H9 (cell line): ENCODE measurements around the gene RRP1B. TPM values are rescaled to one million over a fixed set of nuclear protein-coding genes. Genes with fewer than 3 reads are reported as not detected.

Experiments
- DNase-seq: peaks from one replicate; pipeline ENCODE4 v3.0.0-alpha.2; 2017
- H2AFZ ChIP-seq: one replicate; pipeline ENCODE4 v1.6.1; 2013; ENCODE audit warnings: mild to moderate bottlenecking, low read length, control low read depth, moderate library complexity
- H2AK5ac ChIP-seq: 2 replicates; pipeline ENCODE4 v1.6.1; 2013; ENCODE audit warnings: low read length, control low read depth, mixed read lengths; ENCODE audit not compliant: insufficient read length
- H2BK120ac ChIP-seq: one replicate; pipeline ENCODE4 v1.6.1; 2013; ENCODE audit warnings: low read depth, mild to moderate bottlenecking, low read length, control low read depth, inconsistent platforms; ENCODE audit not compliant: poor library complexity, severe bottlenecking
- H2BK12ac ChIP-seq: 2 replicates; pipeline ENCODE4 v1.6.1; 2013; ENCODE audit warnings: low read length, control low read depth, mixed read lengths, low read depth; ENCODE audit not compliant: insufficient read length
- H2BK15ac ChIP-seq: 2 replicates; pipeline ENCODE4 v1.6.1; 2013; ENCODE audit warnings: low read depth, low read length, control low read depth
- H2BK20ac ChIP-seq: one replicate; pipeline ENCODE4 v1.6.1; 2013; ENCODE audit warnings: low read depth, mild to moderate bottlenecking, low read length, control low read depth, inconsistent platforms; ENCODE audit not compliant: poor library complexity, severe bottlenecking
- H2BK5ac ChIP-seq: 2 replicates; pipeline ENCODE4 v1.6.1; 2013; ENCODE audit warnings: low read length, control low read depth, mixed read lengths; ENCODE audit not compliant: insufficient read length
- H3K14ac ChIP-seq: 2 replicates; pipeline ENCODE4 v1.6.1; 2013; ENCODE audit warnings: low read length, control low read depth; ENCODE audit not compliant: insufficient read depth
- H3K18ac ChIP-seq: 2 replicates; pipeline ENCODE4 v1.6.1; 2013; ENCODE audit warnings: low read depth, mild to moderate bottlenecking, mixed read lengths, low read length, control low read depth; ENCODE audit not compliant: insufficient read length
- H3K23ac ChIP-seq: 2 replicates; pipeline ENCODE4 v1.6.1; 2013; ENCODE audit warnings: low read length, control low read depth, mixed read lengths, low read depth; ENCODE audit not compliant: insufficient read length
- H3K23me2 ChIP-seq: 2 replicates; pipeline ENCODE4 v1.6.1; 2013; ENCODE audit warnings: low read depth, mild to moderate bottlenecking, mixed read lengths, low read length, control low read depth; ENCODE audit not compliant: insufficient read length, poor library complexity, severe bottlenecking
- H3K27ac ChIP-seq: 2 replicates; pipeline ENCODE4 v1.5.1; 2013; ENCODE audit warnings: low read length, control low read depth, mixed read lengths, low read depth; ENCODE audit not compliant: insufficient read length
- H3K27me3 ChIP-seq: 2 replicates; pipeline ENCODE4 v1.6.1; 2013; ENCODE audit warnings: low read length, control low read depth, inconsistent platforms; ENCODE audit not compliant: insufficient read depth
- H3K4ac ChIP-seq: 2 replicates; pipeline ENCODE4 v1.6.1; 2013; ENCODE audit warnings: low read depth, mild to moderate bottlenecking, control low read depth, inconsistent platforms, low read length, moderate library complexity
- H3K4me1 ChIP-seq: 2 replicates; pipeline ENCODE4 v1.6.1; 2013; ENCODE audit warnings: low read length, control low read depth, inconsistent platforms; ENCODE audit not compliant: insufficient read depth
- H3K4me2 ChIP-seq: 2 replicates; pipeline ENCODE4 v1.6.1; 2013; ENCODE audit warnings: low read length, control low read depth, mixed read lengths; ENCODE audit not compliant: insufficient read length, insufficient read depth
- H3K56ac ChIP-seq: 2 replicates; pipeline ENCODE4 v1.6.1; 2013; ENCODE audit warnings: low read depth, mild to moderate bottlenecking, mixed read lengths, low read length, control low read depth; ENCODE audit not compliant: insufficient read length
- H3K79me1 ChIP-seq: 2 replicates; pipeline ENCODE4 v1.6.1; 2013; ENCODE audit warnings: low read depth, mild to moderate bottlenecking, moderate library complexity, low read length, control low read depth, inconsistent platforms; ENCODE audit not compliant: insufficient read depth, poor library complexity, severe bottlenecking
- H3K79me2 ChIP-seq: 2 replicates; pipeline ENCODE4 v1.6.1; 2013; ENCODE audit warnings: low read length, control low read depth, inconsistent platforms; ENCODE audit not compliant: insufficient read depth
- H3K9ac ChIP-seq: 2 replicates; pipeline ENCODE4 v1.6.1; 2013; ENCODE audit warnings: low read length, control low read depth, mixed read lengths; ENCODE audit not compliant: insufficient read length; ENCODE audit errors: extremely low read depth
- H3K9me3 ChIP-seq: one replicate; pipeline ENCODE4 v1.6.1; 2013; ENCODE audit warnings: low read depth, low read length, inconsistent platforms; ENCODE audit not compliant: control insufficient read depth
- H3T11ph ChIP-seq: one replicate; pipeline ENCODE4 v1.6.1; 2013; ENCODE audit warnings: mild to moderate bottlenecking, low read length, control low read depth, inconsistent platforms
- H4K20me1 ChIP-seq: one replicate; pipeline ENCODE4 v1.6.1; 2013; ENCODE audit not compliant: control insufficient read depth, insufficient read length, insufficient read depth
- H4K5ac ChIP-seq: 2 replicates; pipeline ENCODE4 v1.6.1; 2013; ENCODE audit warnings: low read depth, mild to moderate bottlenecking, mixed read lengths, low read length, control low read depth; ENCODE audit not compliant: insufficient read length
- H4K8ac ChIP-seq: replicated peaks from 2 replicates; pipeline ENCODE4 v1.6.1; 2013; ENCODE audit warnings: low read length, control low read depth, mixed read lengths, low read depth; ENCODE audit not compliant: insufficient read length
- H4K91ac ChIP-seq: 2 replicates; pipeline ENCODE4 v1.6.1; 2013; ENCODE audit warnings: low read depth, mild to moderate bottlenecking, moderate library complexity, mixed read lengths, low read length, control low read depth; ENCODE audit not compliant: insufficient read length
- H3K27ac Mint-ChIP-seq, 3 experiments: 2 replicates in 2 of 3; 3 replicates in 1 of 3; pipeline ENCODE4 v1.8.0; 2020 to 2021; ENCODE audit warnings: mixed read lengths in 3 of 3, mild to moderate bottlenecking in 1 of 3, moderate library complexity in 1 of 3
- H3K27me3 Mint-ChIP-seq: 2 replicates; pipeline ENCODE4 v1.8.0; 2021; ENCODE audit warnings: low read depth, mild to moderate bottlenecking, moderate library complexity, mixed read lengths
- H3K36me3 Mint-ChIP-seq, 3 experiments: 2 replicates in 2 of 3; 3 replicates in 1 of 3; pipeline ENCODE4 v1.8.0; 2020 to 2021; ENCODE audit warnings: low read depth in 3 of 3, mixed read lengths in 3 of 3; ENCODE audit not compliant: insufficient read depth in 1 of 3
- H3K4me1 Mint-ChIP-seq, 2 experiments: 2 replicates each; pipeline ENCODE4 v1.8.0; 2020; ENCODE audit warnings: mixed read lengths in 2 of 2
- H3K4me3 Mint-ChIP-seq, 2 experiments: 2 replicates in 1 of 2; 3 replicates in 1 of 2; pipeline ENCODE4 v1.8.0; 2020 to 2021; ENCODE audit warnings: mild to moderate bottlenecking in 2 of 2, mixed read lengths in 2 of 2, moderate library complexity in 1 of 2
- H3K9me3 Mint-ChIP-seq, 2 experiments: 2 replicates in 1 of 2; 3 replicates in 1 of 2; pipeline ENCODE4 v1.8.0; 2020; ENCODE audit warnings: mild to moderate bottlenecking in 2 of 2, mixed read lengths in 2 of 2, moderate library complexity in 1 of 2
- CTCF ChIP-seq: fragments of 200-600 bp; sonication (generic); conservative IDR thresholded peaks from 3 replicates; pipeline ENCODE4 v1.8.0; 2021; ENCODE audit warnings: antibody characterized with exemption, mild to moderate bottlenecking
- WGBS: extraction: QIAGEN DNeasy Blood & Tissue Kit; methylation state at CpG from one replicate; pipeline ENCODE4 v1.1.7; 2013; ENCODE audit warnings: missing lambda C conversion rate, low lambda C conversion rate, mixed read lengths; ENCODE audit not compliant: insufficient read length; ENCODE audit errors: extremely low coverage; 5-methylcytosine and 5-hydroxymethylcytosine counted together
- total RNA-seq: library from RNA; stranded (reverse); gene quantifications from 2 replicates; pipeline ENCODE4 v1.2.1, GENCODE V29; 2021

Gene RRP1B
- total RNA-seq, 1 experiment from 2014 or later: 96.6 TPM

- H2BK15ac ChIP-seq: no peak overlapping the region
- no peak overlapping the region for H4K8ac ChIP-seq
- no peak overlapping the region for H3K56ac ChIP-seq
- H3K23ac ChIP-seq: no peak overlapping the region
- no peak overlapping the region for H3T11ph ChIP-seq
- H3K9ac ChIP-seq: no peak overlapping the region
- H2AK5ac ChIP-seq: no peak overlapping the region
- WGBS: no CpG with 5 or more reads among the region's 9 CpGs
- no peaks in the 10 kb centered on the region for H3K23me2 ChIP-seq
- H4K91ac ChIP-seq: no peak overlapping the region
- H3K27ac ChIP-seq: no peak overlapping the region
- H3K4me1 Mint-ChIP-seq: peaks cover 14 to 15% of the 10 kb centered on the region in 2 experiments
- no peaks in the 10 kb centered on the region for H3K4me1 ChIP-seq
- H3K4ac ChIP-seq: no peak overlapping the region
- H3K9me3 Mint-ChIP-seq: no peaks in the 10 kb centered on the region
- no peaks in the 10 kb centered on the region for H4K20me1 ChIP-seq
- H3K79me2 ChIP-seq: no peaks in the 10 kb centered on the region; the same call in 1 of the 2 replicates
- H4K5ac ChIP-seq: no peak overlapping the region
- no peak overlapping the region for H2AFZ ChIP-seq
- H3K27ac Mint-ChIP-seq: peak overlapping the region in 2 of 3 experiments; percentile 40 to 44; a peak in 3 of 7 replicates
- no peak overlapping the region for H3K14ac ChIP-seq
- H2BK12ac ChIP-seq: no peak overlapping the region
- H2BK20ac ChIP-seq: no peak overlapping the region
- no peaks in the 10 kb centered on the region for H3K27me3 Mint-ChIP-seq
- H3K4me2 ChIP-seq: no peak overlapping the region
- no peak overlapping the region for H2BK120ac ChIP-seq
- no peaks in the 10 kb centered on the region for H3K9me3 ChIP-seq
- H3K27me3 ChIP-seq: no peaks in the 10 kb centered on the region
- no peak overlapping the region for H2BK5ac ChIP-seq
- no peak for DNase-seq
- H3K4me3 Mint-ChIP-seq: no peak overlapping the region
- H3K79me1 ChIP-seq: no peaks in the 10 kb centered on the region
- no peak overlapping the region for H3K18ac ChIP-seq
- no peak for TF ChIP-seq CTCF
- peaks cover 0 to 14% (median 0%) of the 10 kb centered on the region in 3 experiments; a peak in 2 of 7 replicates for H3K36me3 Mint-ChIP-seq
These were observed 75.5 kb downstream of the RRP1B start for GRCh38 chr21:43734928-43735229.
